Osteocyte (in vitro differentiated cells): ENCODE measurements around the gene SESTD1. TPM values are rescaled to one million over a fixed set of nuclear protein-coding genes. Genes with fewer than 3 reads are reported as not detected.
A peak's percentile ranks its signal among the peaks of the same experiment; 100 is the strongest.

Experiments
- DNase-seq: peaks from one replicate; pipeline ENCODE4 v3.0.0; 2021; ENCODE audit warnings: mixed read lengths; ENCODE audit not compliant: unreplicated experiment; ENCODE audit errors: extremely low spot score
- H3K27ac Mint-ChIP-seq: one replicate; pipeline ENCODE4 v1.8.0; 2021; ENCODE audit warnings: mild to moderate bottlenecking, mixed read lengths; ENCODE audit not compliant: unreplicated experiment
- H3K27me3 Mint-ChIP-seq: one replicate; pipeline ENCODE4 v1.8.0; 2021; ENCODE audit warnings: mixed read lengths; ENCODE audit not compliant: unreplicated experiment
- H3K36me3 Mint-ChIP-seq: one replicate; pipeline ENCODE4 v1.8.0; 2021; ENCODE audit warnings: mixed read lengths; ENCODE audit not compliant: unreplicated experiment
- H3K4me1 Mint-ChIP-seq: one replicate; pipeline ENCODE4 v1.8.0; 2021; ENCODE audit warnings: mixed read lengths; ENCODE audit not compliant: unreplicated experiment
- H3K4me3 Mint-ChIP-seq: one replicate; pipeline ENCODE4 v1.8.0; 2021; ENCODE audit warnings: mild to moderate bottlenecking, moderate library complexity, mixed read lengths; ENCODE audit not compliant: unreplicated experiment
- H3K9me3 Mint-ChIP-seq: one replicate; pipeline ENCODE4 v1.8.0; 2021; ENCODE audit warnings: mixed read lengths; ENCODE audit not compliant: unreplicated experiment
- total RNA-seq: library from RNA; stranded (reverse); gene quantifications from 2 replicates; pipeline ENCODE4 v1.2.1, GENCODE V29; 2021
- TF ChIP-seq, protein P1 (sequence below): fragments of 200-600 bp; sonication (generic); IDR thresholded peaks from 2 replicates; pipeline ENCODE4 v1.5.0; 2021; ENCODE audit warnings: antibody characterized with exemption, mild to moderate bottlenecking, moderate library complexity

SESTD1 gene
- total RNA-seq, 1 donor from 2014 or later, result 99.1 TPM

DNA sequence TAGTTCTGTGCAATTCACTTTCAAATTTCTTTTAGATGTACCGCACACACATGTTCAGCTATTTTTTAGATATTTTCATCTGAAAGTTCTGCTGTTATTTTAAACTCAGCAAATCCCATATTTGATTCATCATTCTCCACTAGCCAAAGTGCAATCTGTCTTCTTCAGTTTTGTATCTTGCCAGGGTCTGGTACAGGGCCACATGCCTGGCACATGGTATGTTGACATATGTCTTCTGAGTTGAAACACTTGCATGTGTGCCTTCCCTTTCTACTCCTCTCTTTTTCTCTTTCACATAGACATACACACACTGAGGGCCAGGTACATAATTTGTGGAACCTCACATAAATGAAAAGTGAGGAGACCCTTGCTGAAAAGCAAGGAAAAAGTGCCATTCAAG lies 25.7 kb upstream of the SESTD1 start:
- no peak overlapping the region for H3K4me3 Mint-ChIP-seq
- DNase-seq, result no peak
- no peaks in the 10 kb centered on the region for H3K36me3 Mint-ChIP-seq
- H3K4me1 Mint-ChIP-seq, result no peaks in the 10 kb centered on the region
- no peak overlapping the region for H3K27ac Mint-ChIP-seq
- H3K27me3 Mint-ChIP-seq, result peaks cover under 1% of the 10 kb centered on the region
- TF ChIP-seq, protein P1, sequence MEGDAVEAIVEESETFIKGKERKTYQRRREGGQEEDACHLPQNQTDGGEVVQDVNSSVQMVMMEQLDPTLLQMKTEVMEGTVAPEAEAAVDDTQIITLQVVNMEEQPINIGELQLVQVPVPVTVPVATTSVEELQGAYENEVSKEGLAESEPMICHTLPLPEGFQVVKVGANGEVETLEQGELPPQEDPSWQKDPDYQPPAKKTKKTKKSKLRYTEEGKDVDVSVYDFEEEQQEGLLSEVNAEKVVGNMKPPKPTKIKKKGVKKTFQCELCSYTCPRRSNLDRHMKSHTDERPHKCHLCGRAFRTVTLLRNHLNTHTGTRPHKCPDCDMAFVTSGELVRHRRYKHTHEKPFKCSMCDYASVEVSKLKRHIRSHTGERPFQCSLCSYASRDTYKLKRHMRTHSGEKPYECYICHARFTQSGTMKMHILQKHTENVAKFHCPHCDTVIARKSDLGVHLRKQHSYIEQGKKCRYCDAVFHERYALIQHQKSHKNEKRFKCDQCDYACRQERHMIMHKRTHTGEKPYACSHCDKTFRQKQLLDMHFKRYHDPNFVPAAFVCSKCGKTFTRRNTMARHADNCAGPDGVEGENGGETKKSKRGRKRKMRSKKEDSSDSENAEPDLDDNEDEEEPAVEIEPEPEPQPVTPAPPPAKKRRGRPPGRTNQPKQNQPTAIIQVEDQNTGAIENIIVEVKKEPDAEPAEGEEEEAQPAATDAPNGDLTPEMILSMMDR, result no peak
- no peaks in the 10 kb centered on the region for H3K9me3 Mint-ChIP-seq

DNA sequence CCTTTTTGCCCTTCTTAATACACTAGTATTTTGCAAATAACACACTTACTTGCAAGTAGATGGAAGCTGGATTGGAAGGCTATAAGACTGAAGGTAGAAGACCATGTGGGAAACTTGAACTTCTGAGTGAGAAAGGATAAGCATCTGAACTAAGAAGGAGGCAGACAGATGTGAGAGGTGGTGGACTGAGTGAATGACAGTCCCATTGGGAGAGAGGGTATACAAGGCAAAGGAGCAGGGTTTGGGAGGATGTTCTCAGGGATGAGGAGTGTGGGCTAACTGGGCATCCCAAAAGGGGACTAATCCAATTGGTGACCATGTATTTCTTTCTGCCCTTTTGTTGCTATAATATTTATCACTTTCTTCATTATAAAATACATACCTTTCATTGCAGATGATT lies 20.4 kb upstream of the SESTD1 start:
- Mint-ChIP-seq H3K4me3 (no peak overlapping the region), H3K27me3 (peaks cover 19% of the 10 kb centered on the region), H3K36me3 (no peaks in the 10 kb centered on the region), H3K9me3 (no peaks in the 10 kb centered on the region), H3K27ac (no peak overlapping the region), H3K4me1 (no peaks in the 10 kb centered on the region)
- DNase-seq, result no peak
- TF ChIP-seq, protein P1, result no peak

DNA sequence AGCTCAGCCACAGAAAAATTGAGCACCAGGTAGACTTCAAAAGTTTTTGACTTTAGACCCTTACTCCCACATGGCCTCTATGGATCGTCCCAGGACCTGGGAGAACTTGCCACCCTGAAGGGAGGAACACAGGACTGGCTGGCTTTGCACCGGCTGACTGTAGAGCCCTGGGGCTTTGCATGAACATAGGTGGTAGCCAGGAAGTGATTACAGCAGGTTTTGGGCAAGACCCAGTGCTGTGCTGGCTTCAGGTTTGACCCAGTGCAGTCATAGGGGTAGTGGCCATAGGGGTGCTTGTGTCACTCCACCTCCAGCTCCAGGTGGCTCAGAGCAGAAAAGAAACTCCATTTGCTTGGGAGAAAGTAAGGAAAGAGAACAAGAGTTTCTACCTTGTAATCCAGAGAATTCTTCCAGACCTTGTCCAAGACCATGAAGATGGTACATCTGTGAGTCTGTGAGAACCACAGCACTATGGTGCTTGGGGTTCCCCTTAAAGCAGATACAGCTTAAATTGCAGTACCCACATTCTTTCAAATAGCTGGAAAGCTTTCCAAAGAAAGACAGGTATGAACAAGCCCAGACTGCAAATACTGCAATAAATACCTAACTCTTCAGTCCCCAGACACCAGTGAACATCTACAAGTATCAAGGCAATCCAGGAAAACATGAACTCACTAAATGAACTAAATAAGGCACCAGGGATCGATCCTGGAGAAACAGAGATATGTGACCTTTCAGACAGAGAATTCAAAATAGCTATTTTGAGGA lies 13.0 kb upstream of the SESTD1 start:
- no peaks in the 10 kb centered on the region for H3K9me3 Mint-ChIP-seq
- H3K4me1 Mint-ChIP-seq, result peaks cover 25% of the 10 kb centered on the region

DNA sequence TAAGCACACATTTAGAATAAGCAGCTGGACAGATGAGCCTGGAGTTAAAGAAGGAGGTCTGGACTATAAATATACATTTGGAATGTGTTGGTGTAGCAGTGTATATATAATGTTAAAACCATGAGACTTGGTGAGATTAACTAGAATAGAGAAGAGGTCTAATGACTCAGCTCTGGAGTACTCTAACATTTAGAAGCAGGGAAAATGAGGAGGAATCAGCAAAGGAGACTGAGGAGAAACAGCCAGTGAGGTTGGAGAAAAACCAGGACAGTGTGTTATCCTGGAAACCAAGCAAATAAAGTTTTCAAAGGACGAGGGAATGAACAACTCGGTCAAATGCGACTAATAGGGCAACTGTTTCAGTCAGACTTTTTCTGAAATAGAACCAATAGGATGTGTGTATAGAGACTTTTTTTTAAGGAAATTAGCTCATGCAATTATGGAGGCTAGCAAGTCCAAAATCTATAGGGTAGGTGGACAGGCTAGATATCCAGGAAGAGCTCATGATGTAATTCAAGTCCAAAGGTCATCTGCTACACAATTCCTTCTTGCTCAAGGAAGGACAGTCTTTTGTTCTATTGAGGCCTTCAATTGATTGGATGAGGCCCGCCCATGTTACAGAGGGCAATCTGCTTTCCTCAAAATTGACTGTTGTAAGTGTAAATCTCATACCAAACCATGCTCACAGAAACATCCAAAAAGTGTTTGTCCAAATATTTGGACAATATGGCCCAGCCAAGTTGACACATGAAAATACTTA lies 10.8 kb upstream of the SESTD1 start:
- Mint-ChIP-seq H3K9me3 (no peaks in the 10 kb centered on the region), H3K27me3 (peaks cover 2% of the 10 kb centered on the region), H3K27ac (no peak overlapping the region), H3K4me3 (no peak overlapping the region), H3K4me1 (peaks cover 46% of the 10 kb centered on the region), H3K36me3 (no peaks in the 10 kb centered on the region)
- no peak for DNase-seq
- TF ChIP-seq, protein P1, result no peak

More for the DNA sequence above, 13.0 kb upstream of the SESTD1 start:
- H3K36me3 Mint-ChIP-seq, result no peaks in the 10 kb centered on the region
- DNase-seq, result no peak
- no peak overlapping the region for H3K4me3 Mint-ChIP-seq
- TF ChIP-seq, protein P1, result no peak
- peaks cover 2% of the 10 kb centered on the region for H3K27me3 Mint-ChIP-seq
- no peak overlapping the region for H3K27ac Mint-ChIP-seq

DNA sequence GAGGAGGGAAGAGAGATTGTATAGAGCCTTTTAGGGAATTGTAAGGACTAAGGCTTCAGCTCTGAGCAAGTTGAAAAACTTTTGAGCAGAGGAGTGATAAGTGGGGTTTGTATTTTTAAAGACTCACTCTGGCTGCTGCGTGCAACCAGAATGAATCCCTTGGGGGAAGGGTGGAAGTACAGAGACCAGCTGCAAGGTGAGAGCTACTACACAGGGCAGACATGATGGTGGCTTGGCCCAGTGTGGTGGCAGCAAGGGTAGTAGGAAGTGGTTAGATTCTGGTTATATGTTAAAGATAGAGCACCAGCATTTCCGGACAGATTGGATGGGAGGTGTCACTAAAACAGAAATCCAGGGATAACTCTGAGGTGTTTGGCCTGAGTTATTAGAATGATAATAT lies 10.1 kb upstream of the SESTD1 start:
- Mint-ChIP-seq H3K36me3 (no peaks in the 10 kb centered on the region), H3K4me1 (peaks cover 46% of the 10 kb centered on the region), H3K4me3 (no peak overlapping the region), H3K27ac (peak overlapping the region; percentile 0), H3K9me3 (no peaks in the 10 kb centered on the region), H3K27me3 (no peaks in the 10 kb centered on the region)
- TF ChIP-seq, protein P1, result no peak
- DNase-seq, result no peak
